Fibroblast of lung (primary cell): Measurements from ENCODE around the gene COLQ. TPM values are rescaled to one million over a fixed set of nuclear protein-coding genes. Genes with fewer than 3 reads are reported as not detected.

Experiments
- DNase-seq, 2 donors: peaks; one replicate each; pipeline versions ENCODE4 v3.0.0 to v3.0.0-alpha.2; 2010; ENCODE audit warnings: low read depth in 2 of 2
- H2AFZ ChIP-seq: 2 replicates; pipeline ENCODE4 v1.5.1; 2012; ENCODE audit warnings: low read length, control low read depth, inconsistent platforms
- H3K27ac ChIP-seq: 2 replicates; pipeline ENCODE4 v1.5.1; 2011; ENCODE audit warnings: low read length, control low read depth; ENCODE audit not compliant: insufficient read depth
- H3K27me3 ChIP-seq: 2 replicates; pipeline ENCODE4 v1.5.1; 2011; ENCODE audit warnings: mild to moderate bottlenecking, low read length; ENCODE audit not compliant: control insufficient read depth, insufficient read depth
- H3K36me3 ChIP-seq: 2 replicates; pipeline ENCODE4 v1.5.1; 2011; ENCODE audit warnings: low read length; ENCODE audit not compliant: control insufficient read depth, insufficient read depth
- H3K4me1 ChIP-seq: 2 replicates; pipeline ENCODE4 v1.5.1; 2011; ENCODE audit warnings: low read length; ENCODE audit not compliant: control insufficient read depth, insufficient read depth; ENCODE audit errors: extremely low read depth
- H3K4me2 ChIP-seq: 2 replicates; pipeline ENCODE4 v1.5.1; 2011; ENCODE audit warnings: low read length, control low read depth; ENCODE audit not compliant: insufficient read depth; ENCODE audit errors: extremely low read depth
- H3K4me3 ChIP-seq, 4 experiments: fragments of 200-600 bp in 1 of 4; sonication (generic) in 1 of 4; replicated peaks in 1 of 4; 2 replicates each; pipeline ENCODE4 v1.5.1; 2011 to 2016; ENCODE audit warnings: low read length in 4 of 4, low read depth in 3 of 4, mild to moderate bottlenecking in 3 of 4, control low read depth in 2 of 4, inconsistent platforms in 1 of 4, mixed read lengths in 1 of 4; ENCODE audit not compliant: insufficient read depth in 1 of 4; ENCODE audit errors: control extremely low read depth in 1 of 4
- H3K79me2 ChIP-seq: 2 replicates; pipeline ENCODE4 v1.5.1; 2012; ENCODE audit warnings: mild to moderate bottlenecking, low read length, inconsistent platforms; ENCODE audit not compliant: control insufficient read depth, insufficient read depth
- H3K9ac ChIP-seq: 2 replicates; pipeline ENCODE4 v1.5.1; 2011; ENCODE audit warnings: mild to moderate bottlenecking, low read length, control low read depth; ENCODE audit not compliant: insufficient read depth
- H3K9me3 ChIP-seq: 2 replicates; pipeline ENCODE4 v1.5.1; 2012; ENCODE audit warnings: low read depth, low read length; ENCODE audit not compliant: control insufficient read depth, insufficient read depth
- H4K20me1 ChIP-seq: 2 replicates; pipeline ENCODE4 v1.5.1; 2011; ENCODE audit warnings: low read length; ENCODE audit not compliant: control insufficient read depth, insufficient read depth; ENCODE audit errors: extremely low read depth
- CTCF ChIP-seq, 2 donors: IDR thresholded peaks in 1 of 2; conservative IDR thresholded peaks in 1 of 2; 1 replicate in 1 of 2; 2 replicates in 1 of 2; pipeline ENCODE4 v1.5.1; 2011 to 2012; ENCODE audit warnings: low read length in 2 of 2, control low read depth in 1 of 2, inconsistent platforms in 1 of 2, low read depth in 1 of 2, mild to moderate bottlenecking in 1 of 2
- EZH2 ChIP-seq: IDR thresholded peaks from 2 replicates; pipeline ENCODE4 v1.5.1; 2012; ENCODE audit warnings: low read length, control low read depth, mild to moderate bottlenecking; ENCODE audit errors: missing control alignments
- polyA plus RNA-seq, 2 donors: library from polyadenylated mRNA; depleted of rRNA in 1 of 2; stranded (reverse) in 1 of 2; unstranded in 1 of 2; fragments of >200 nt; gene quantifications; 2 replicates each; pipeline ENCODE4 v1.2.1, GENCODE V29; 2011 to 2012; ENCODE audit warnings: missing spikeins in 1 of 2
- total RNA-seq: library from RNA; depleted of rRNA; stranded (reverse); fragments of >200 nt; gene quantifications from 2 replicates; pipeline ENCODE4 v1.2.1, GENCODE V29; 2014

Gene COLQ
- total and polyA plus RNA-seq, 2 donors (not counting 1 experiment from before 2014, with no cell fraction given): 0.33 to 0.34 TPM

GRCh38 chr3:15433531-15433930 lies 88.0 kb downstream of the COLQ start:
- Histone ChIP-seq H2AFZ (no peak overlapping the region), H3K36me3 (peaks cover 12% of the 10 kb centered on the region), H4K20me1 (no peaks in the 10 kb centered on the region), H3K4me1 (peaks cover 6% of the 10 kb centered on the region), H3K9me3 (no peaks in the 10 kb centered on the region), H3K4me3 (no peak overlapping the region), H3K79me2 (peaks cover 24% of the 10 kb centered on the region), H3K27ac (no peak overlapping the region), H3K27me3 (no peaks in the 10 kb centered on the region), H3K4me2 (no peak overlapping the region), H3K9ac (no peak overlapping the region)
- DNase-seq: no peak
- TF ChIP-seq CTCF (conservative IDR thresholded peaks at IDR 0.05 in 1 of 2, IDR thresholded peaks at IDR 0.05 in 1 of 2; ENCODE audit: low read depth in 1 of 2, low read length in 2 of 2) (no peak), EZH2 (no peak)

DNA sequence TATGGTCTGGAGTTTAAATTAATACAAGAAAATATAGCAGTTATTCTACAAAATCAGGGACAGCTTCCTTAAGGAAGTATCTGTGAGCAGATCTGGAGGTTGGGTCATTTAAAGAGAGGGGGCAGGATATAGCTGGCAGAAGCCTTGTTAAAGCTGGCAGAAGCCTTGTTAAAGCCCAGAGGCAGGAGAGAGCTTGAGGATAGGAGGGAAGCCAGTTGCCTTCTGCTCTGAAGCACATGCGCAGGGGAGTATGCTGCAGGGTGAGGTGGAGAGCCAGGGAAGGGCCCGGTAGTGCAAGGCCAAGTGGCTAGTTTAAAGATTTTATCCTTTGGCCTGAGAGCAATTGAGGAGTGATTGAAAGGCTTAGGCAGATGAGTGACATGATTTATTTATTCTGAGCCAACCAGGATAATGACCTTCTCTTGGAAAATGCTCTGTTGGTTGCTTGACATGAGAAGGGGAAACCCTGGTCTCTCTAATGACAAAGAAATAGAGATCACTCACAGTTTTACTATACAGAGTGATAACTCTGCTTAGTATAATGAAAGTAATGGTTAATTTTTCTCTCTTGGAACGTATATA lies 90.2 kb downstream of the COLQ start:
- Histone ChIP-seq H3K79me2 (peaks cover 44% of the 10 kb centered on the region), H3K4me2 (no peak overlapping the region), H4K20me1 (no peaks in the 10 kb centered on the region), H3K27me3 (no peaks in the 10 kb centered on the region), H3K9me3 (no peaks in the 10 kb centered on the region), H3K36me3 (peaks cover 10% of the 10 kb centered on the region), H3K4me1 (peaks cover 6% of the 10 kb centered on the region), H2AFZ (no peak overlapping the region), H3K9ac (no peak overlapping the region), H3K4me3 (no peak overlapping the region), H3K27ac (no peak overlapping the region)
- DNase-seq: no peak
- TF ChIP-seq EZH2 (no peak), CTCF (conservative IDR thresholded peaks at IDR 0.05 in 1 of 2, IDR thresholded peaks at IDR 0.05 in 1 of 2; ENCODE audit: low read depth in 1 of 2, low read length in 2 of 2) (no peak)

DNA sequence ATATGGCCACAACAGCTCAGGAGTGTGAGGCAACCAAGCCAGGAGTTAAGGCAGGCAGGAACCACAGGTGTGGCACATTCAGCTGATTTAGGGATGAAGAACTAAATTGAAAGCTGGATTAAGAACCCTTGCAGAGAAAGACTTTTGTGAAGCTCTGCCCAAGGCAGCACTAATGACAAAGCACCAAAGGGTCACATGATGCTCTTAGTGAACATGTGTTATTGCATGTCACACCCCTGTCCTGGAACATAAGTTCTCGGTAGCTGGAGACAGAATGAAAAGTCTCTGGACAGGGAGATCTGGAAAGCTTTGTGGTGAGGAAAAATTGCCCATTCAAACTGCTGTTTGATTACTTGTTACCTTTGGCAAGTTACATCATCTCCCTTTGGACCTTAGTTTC lies 90.9 kb downstream of the COLQ start:
- peaks cover 50% of the 10 kb centered on the region for H3K79me2 ChIP-seq
- H3K4me3 ChIP-seq: no peak overlapping the region
- no peak for DNase-seq
- H2AFZ ChIP-seq: no peak overlapping the region
- peaks cover 9% of the 10 kb centered on the region for H3K36me3 ChIP-seq
- peaks cover 6% of the 10 kb centered on the region for H3K4me1 ChIP-seq
- H3K27ac ChIP-seq: no peak overlapping the region
- TF ChIP-seq CTCF (conservative IDR thresholded peaks at IDR 0.05 in 1 of 2, IDR thresholded peaks at IDR 0.05 in 1 of 2; ENCODE audit: low read depth in 1 of 2, low read length in 2 of 2) (no peak), EZH2 (no peak)
- H3K4me2 ChIP-seq: no peak overlapping the region
- H3K9me3 ChIP-seq: no peaks in the 10 kb centered on the region
- no peak overlapping the region for H3K9ac ChIP-seq
- no peaks in the 10 kb centered on the region for H4K20me1 ChIP-seq
- H3K27me3 ChIP-seq: no peaks in the 10 kb centered on the region
